Measurements from ENCODE around the gene CLASP1.
"Not testable (repeated sequence)": the region's sequence is repeated elsewhere in the genome, so short reads cannot be mapped to it uniquely, and the experiment has no call there.

Gene CLASP1

DNA sequence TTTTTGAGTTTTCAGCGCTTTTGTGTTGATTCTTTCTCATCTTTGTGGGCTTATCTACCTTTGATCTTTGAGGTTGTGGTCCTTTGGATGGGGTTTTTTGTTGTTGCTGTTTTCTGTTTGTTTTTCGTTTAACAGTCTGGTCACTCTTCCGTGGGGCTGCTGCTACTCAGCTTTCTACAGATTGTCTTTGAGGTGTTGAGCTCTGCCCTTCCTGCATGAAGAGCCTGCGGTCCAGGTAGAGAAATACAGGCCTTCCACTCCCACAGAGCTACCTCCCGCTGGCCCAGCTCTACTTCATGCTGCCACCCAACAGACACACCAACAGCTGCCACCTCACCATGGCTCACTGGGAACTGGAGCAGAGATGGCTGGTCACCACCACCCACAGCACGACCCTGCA lies 180.3 kb downstream of the CLASP1 start:
- DNase-seq, result no peak

DNA sequence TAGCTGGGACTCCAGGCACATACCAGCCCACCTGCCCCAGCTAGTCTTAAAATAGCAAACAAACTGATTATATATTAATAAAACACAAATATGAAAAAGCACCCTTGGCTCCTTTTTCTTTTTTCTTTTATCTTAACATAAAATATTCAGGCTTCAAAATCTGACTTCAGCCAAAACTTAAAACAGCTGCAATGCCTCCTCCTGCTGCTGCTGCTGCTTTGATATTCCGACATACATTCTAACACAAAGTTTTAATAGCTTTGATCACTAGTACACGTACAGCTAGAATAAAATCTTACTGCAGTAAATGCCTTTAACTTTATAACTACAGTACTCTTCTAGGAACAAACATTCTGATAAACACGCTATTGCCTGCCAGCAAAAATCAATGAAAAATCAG lies 190.0 kb downstream of the CLASP1 start:
- DNase-seq, result no peak

DNA sequence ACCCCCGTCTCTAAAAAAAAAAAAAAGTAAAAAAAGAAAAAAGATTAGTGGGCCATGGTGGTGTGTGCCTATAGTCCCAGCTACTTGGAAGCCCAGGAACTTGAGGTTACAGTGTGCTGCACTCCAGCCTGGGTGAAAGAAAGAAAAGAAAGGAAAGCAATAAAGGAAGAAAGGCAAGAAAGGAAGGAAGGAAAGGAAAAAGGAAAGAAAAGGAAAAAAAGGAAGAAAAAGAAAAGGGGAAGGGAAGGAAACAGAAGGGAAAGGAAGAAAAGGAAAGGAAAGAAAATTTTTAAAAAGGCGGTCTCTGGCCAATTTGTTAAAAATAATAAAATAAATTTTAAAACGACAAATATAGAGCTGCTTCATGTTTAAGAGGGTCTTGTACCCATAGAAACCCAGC lies 192.9 kb downstream of the CLASP1 start:
- no peak for DNase-seq

DNA sequence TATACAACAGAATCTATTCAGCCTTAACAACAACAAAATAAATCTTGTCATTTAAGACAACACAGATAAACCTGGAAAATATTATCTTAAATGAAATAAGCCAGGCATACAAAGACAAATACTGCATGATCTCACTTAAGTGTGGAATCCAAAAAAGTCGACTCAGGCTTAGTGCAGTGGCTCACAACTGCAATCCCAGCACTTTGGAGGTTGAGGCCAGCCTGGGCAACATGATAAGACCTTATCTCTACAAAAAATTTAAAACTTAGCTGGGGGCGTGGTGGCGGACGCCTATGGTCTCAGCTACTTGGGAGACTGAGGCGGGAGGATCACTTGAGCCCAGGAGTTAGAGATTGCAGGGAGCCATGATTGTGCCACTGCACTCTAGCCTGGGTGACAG lies 193.8 kb downstream of the CLASP1 start:
- DNase-seq, result no peak

DNA sequence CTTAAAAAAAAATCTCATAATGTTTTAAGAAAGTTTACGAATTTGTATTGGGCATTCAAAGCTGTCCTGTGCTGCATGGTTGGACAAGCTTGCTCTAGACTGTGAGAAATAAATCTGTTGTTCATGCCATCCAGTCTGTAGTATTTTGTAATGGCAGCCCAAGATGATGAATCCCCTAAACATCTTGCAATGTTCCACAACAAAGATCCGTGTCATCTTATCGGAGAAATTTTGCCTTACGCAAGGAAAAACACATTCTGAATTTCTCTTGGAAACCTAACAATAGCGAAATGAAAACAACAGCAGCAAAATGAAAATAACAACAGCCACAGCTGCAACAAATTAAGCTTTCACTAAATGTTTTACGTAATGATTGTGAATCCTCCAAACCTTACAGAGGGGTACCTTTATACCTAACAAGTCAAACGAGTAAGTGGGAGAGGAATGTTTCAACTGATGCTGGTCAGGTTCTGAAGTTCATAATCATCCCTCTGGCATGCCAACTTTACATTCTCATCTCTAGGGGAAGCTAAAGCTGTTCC lies 194.6 kb downstream of the CLASP1 start:
- no peak for DNase-seq

DNA sequence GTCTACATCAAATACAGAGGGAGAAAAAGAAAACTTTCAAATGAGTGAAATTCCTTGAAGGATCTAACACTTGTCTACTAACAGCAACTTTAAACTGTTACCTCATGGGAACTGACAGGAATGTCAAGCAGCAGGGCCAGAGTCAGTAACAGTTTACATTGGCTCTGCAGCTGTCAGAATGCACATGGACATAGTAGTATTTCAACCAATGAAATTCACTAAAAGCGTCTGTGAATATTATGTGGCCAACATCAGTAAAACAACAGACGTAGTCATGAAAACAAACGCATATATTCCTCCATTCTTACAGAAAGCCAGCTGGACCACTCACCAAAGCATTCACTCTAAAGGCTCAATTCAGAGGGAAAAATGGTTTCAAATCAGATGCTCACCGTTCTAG lies 197.9 kb downstream of the CLASP1 start:
- no peak for DNase-seq

DNA sequence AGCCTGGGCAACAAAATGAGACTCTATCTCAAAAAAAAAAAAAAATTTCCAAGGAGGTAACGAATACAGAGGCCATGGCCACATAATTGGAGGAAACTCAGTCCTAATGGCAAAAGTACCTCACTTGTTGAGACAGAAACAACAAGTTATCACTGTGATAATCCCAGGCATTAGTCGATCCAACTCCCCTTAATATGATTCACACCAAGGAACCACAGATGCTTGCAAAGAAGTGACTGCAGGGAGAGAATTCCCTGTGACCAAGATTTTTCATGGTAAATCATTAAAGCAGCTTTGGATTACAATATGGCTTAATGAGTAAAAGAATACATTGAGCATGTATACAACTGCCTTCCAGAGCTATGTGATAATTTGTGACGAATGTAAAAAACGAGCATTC lies 199.0 kb downstream of the CLASP1 start:
- no peak for DNase-seq

DNA sequence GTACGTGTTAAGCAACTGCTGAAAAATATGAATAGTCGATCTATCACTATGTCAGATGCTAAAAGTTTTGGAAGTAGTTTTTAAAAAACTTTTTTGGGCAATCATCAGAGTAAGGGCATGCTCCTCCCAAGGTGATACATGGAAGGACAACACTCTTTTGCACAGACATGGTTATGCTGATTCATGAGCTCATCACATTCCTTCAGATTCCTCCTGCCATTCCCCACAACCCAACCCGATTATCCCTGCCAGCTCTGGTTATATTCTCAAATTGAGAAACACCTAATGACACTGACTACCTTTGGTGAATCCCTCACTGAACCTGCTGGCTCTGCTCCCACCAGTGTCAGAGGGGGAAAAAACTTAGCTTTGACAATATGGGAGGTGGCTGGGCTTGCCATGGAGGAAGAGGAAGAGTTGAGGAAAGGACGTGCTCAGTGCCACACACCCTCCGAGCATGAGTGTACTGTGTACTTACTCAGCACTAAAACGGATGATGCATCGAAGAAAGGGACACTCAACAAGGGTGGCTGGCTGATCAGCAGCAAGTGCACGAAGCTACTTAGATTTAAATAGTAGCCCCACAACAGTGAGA lies 202.5 kb downstream of the CLASP1 start:
- DNase-seq, result no peak

DNA sequence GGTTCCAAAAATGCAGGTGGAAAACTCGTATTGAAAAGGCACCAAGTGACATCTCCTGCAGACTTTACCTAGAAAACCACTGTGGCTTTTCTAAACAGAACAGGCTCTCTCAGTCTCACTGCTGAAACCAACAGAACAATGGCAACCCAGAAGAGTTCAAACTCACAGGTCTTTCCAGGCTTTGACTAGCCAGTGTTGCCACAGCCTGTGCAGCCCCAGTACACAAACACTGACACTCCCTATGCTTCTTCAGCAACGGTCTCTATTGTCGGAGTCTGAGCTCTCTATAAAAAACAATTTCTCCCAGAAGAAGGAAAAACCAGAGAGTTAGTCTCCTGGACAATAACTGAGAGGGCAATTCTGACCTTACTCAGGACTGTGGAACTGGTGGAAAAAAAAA lies 206.4 kb downstream of the CLASP1 start:
- no peak for DNase-seq

DNA sequence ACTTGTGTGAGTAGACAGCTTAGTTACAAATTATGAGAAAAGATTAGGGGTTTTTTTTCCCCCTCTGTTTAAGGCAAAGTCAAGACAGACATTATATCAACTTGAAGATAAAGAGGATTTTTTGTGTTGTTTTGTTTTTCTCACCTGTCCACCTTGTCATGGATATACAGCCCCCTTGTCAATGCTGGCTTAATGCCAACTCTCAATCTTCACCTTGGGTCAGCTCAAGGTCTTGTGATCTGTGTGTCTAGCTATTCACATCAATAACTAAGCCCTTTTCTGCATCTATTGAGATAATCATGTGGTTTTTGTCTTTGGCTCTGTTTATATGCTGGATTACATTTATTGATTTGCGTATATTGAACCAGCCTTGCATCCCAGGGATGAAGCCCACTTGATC lies 211.0 kb downstream of the CLASP1 start:
- DNase-seq, result not testable (repeated sequence)

DNA sequence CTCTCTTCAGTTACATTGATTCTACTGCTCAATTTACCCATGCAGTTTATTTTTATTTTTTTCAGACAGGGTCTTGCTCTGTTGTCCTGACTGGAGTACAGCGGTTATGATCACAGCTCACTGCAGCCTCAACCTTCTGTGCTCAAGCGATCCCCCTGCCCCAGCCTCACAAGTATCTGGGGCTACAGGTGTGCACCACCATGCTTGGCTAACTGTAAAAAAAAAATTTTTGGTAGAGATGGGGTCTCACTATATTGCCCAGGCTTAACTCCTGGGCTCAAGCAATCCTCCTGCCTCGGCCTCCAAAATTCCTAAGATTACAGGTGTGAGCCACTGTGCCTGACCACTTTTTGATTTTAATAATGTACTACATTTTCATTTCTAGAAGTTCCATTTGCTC lies 212.3 kb downstream of the CLASP1 start:
- no peak for DNase-seq

DNA sequence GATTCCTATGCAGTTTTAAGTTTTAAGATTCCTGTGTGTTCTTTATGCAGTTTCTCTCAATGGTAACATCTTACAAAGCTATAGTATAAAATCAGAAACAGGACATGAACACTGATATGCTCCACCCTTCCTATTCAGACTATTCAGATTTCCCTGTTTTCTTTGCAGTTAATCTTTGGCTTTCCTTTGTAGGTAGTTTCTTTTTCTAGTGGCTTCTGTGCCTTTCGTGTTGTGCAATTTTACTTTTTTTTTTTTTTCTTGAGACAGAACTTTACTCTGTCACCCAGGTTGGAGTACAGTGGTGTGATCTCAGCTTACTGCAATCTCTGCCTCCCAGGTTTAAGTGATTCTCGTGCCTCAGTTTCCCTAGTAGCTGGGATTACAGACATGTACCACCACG lies 213.5 kb downstream of the CLASP1 start:
- DNase-seq, result no peak

DNA sequence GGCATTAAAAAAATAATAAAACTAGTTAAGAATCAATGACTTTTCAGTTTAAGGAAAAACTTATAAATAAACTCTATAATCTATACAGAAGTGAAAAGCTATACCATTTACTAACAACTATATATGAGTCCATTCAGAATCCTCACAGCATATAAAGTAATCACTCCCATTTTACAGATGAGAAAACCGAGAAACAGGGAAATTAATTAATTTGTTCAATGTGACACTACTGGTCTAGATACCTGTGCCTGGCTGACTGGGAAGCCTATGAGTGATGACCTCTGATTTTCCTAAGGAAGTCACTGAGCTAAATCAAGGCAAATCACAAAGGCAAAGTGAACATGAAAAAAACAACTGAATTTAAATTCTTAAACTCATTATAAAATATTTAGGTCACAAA lies 218.0 kb downstream of the CLASP1 start:
- DNase-seq, result no peak

DNA sequence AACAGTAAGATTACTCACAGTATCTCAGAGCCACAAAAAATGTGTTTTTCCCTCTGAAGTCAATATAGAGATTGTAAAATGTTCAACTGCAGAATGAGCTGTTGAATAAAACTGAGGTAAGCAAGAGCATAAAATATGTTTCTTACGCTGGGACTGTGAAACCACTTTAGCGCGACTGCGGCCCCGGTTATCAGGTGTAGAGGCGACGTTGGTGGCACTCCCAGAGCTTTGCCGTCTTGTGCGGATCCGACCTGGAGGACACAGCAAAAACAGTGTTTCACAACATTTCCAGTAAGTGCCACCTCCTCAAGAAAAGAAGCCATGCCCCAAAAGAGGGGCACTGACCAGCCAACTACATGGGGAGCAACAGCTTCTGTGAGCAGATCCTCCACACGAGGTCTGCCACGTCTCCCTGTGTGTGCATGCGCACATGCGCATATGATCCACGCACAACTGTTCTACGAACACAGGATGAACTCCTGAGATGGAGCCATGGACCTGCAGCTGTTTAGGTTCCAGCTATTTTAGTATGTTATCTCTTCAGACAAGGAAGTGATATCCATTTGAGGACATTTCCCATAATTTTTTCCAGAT lies 219.2 kb downstream of the CLASP1 start:
- DNase-seq, result no peak

DNA sequence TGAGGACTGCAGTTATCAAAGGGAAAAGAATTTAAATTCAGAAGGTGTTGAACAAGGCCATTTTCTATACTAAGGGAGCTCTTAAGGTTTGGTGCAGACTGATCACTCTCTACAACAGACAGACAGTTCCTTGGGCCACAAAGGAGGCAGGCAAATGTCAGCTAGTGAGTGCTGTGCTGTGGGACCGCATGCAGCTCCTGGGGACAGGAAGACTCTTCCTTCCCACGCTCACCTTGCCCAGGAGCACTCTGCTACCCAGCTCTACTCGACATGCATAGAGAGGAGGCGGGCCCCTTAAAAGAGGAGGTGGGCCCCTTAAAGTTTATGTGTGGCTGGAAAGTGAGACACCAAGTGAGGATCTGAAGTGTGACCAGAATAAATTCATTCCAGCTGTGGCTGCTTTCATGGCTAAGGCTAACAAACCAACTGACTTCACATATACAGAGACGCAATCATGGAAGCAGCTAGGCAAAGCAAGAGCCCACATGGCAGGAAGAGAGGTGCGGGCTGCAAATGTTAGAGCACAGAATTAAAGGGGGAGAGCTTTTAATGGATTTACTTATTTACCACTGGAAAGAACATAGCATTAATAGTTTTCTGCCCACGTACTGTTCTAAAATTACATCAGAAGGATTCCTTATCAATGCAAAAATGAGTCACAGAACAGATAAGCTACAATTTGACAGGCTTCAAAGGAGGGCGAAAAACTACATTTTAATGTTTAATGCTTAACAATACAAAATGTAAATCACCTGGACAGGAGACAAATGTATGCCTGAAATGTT lies 220.0 kb downstream of the CLASP1 start:
- no peak for DNase-seq

DNA sequence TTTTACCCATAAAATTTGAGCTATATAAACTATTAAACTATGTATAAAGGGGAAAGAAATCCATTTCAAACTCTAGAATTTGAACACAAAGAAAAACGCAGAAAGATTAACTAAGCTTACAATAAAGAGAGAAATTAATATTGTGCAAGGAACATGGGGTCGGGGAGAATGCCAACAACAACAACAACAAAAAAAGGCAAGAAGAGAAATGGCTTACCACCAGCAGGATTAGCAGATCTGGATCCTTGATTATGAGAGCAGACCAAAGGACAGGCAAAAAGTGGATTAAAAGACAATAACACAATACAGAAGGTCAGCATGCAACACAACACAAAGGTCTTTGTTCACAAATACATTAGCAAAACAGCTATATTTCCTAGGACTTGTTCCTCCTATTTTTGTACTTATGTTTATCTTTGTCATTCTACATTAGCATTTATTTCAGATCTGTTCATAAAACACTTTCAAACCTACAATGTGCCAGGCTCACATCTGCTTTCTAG lies 222.0 kb downstream of the CLASP1 start:
- no peak for DNase-seq

DNA sequence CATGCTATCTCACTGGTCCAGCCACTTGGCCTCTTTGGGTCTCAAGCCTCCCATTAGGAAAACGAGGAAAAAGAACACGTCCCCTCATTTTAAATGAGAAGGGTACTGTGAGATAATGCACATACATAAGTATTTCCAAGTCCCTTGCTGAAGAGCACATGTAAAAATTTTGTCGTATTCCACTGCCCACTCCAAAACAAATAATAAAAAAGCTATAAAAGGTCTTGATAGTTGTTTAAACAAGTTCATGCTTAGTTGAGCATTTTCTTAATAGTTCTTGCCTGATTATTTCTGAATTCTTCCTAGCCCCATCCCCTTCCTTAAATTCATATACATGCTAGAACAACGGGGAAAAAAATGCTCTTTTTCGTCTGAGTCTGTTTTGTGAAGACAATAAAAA lies 228.8 kb downstream of the CLASP1 start:
- DNase-seq, result no peak

DNA sequence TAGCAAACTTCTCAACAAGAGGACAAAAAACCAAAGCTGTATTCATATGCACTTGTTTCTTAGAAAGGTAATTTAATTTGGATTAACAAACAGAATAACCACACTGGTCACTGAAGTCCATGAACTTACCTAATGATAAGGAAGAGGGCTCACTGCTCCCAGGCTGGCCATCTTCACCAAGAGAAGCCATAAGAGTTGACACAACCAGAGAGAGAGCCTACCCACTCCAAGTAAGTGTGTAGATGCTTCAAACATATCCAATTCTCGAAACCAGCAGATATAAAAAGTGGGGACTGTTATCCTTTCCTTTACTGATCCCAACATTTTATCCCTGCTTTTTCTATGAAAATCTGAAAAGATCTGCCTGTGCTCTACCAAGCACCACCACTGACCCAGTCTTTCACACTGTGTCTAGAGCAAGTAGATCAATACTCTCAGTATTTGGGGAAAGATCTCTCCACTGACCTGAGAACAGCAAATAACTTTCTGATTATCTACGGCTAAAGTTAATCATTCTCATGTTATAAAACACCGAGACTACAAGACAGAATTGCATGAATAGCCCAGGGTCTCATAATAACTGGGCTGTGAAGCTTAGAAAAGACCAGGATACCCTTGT lies 230.1 kb downstream of the CLASP1 start:
- DNase-seq, result no peak

DNA sequence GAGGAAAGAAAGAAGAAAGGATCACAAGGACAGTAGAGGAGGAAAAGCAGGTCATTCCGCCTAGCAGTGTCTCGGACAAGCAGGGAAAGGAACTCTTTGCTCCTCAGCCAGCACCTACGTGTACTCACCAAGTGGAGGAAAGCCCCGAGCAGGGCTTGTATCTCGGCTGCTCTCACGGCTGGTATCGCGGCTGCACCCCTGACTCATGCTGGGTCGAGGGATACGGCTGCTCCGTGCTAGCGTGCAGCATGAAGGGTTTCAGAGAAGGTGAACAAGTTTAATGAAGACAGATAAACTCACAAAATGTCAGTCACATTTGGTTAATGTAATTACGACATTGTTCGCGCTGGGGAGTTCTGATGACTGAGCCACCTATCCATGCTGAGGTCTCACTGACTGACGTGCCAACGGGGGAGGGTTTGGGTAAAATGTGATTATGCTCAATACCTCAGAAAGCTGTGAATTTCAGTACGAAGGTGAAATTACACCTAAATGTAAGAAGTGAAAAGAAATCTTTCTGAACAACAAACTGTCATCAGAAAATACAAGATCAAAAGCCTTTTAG lies 230.7 kb downstream of the CLASP1 start:
- DNase-seq, result no peak

DNA sequence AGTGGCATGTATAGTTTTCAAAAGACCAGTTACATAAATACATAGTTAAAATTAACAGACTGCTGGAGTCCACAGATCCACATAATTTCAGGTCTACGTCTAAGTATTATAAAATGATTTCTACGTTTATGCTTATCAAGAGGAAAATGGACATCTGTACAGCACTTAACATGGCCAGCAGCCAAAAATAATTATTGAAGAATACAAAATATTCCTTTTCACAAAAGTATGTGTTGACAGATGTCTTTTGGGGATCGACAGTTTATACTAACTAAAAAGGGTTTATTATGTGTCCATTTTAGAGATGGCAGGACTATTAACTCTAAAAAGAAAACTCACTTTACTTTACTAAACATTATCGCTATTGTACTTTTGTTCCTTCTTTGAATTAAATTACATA lies 231.4 kb downstream of the CLASP1 start:
- no peak for DNase-seq

DNA sequence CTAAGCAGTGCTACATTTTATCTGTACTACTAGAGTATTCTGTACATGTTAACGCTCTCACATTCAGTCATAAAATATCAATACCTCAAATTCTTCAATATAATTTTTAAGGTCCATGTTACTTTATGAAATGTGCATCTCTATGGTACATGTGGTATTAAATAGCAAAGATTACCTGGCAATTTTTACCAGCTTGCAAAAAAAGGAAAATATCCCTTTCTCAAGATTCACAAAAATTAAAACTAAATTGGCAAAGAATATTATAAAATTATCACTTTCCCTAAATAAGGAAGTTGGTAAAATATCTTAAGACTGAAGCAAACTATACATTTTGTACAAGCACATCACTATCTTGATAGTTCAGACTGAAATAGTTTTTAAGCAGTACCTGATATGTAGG lies 233.5 kb downstream of the CLASP1 start:
- DNase-seq, result no peak

DNA sequence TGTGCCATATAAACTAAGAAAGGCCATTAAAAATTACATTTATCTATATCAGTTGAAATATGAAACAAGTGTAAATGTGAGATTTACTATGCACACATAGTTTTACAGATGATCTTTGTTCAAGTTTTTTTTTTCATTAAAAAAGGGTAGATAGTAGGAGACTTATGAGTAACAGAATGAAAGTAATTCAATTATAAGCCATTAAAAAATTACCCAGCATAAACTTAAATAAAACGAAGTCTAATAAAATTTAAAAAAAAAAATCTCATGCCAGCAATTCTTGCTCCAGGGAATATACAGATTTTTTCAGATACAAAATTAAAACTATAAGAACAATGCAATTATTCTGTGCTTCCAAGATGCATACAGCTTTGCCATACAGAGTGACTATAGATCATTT lies 236.9 kb downstream of the CLASP1 start:
- DNase-seq, result no peak

DNA sequence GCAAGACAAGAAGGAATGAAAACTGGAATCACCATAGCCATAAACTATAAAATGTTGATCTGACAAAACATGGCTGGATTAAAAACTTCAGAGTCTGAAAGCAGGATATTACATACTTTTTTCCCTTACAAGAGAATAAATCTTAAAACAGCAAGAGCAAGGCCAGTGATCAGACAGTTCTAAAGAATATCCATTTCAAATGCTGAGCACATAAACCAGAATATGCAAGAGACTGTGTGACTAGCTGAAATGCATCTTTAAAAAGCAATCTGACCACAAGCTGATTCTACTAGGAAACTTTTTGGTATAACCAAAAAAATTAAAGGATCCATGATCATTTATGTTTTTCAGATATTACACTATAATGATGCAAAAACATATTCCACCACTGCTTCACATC lies 239.3 kb downstream of the CLASP1 start:
- no peak for DNase-seq
